H1 (cell line): ENCODE measurements around the gene PITPNM1. TPM values are rescaled to one million over a fixed set of nuclear protein-coding genes. Genes with fewer than 3 reads are reported as not detected.

ENCODE experiments used
- CTCF ChIA-PET: fragments of 300-600 bp; sonication (Branson Sonifier 250); formaldehyde crosslinking; loops from one replicate; lab custom pipeline; 2021; ENCODE audit not compliant: partially characterized antibody; lab: Charles Lee
- POLR2A ChIA-PET: fragments of 300-600 bp; sonication (Branson Sonifier 250); formaldehyde crosslinking; loops from one replicate; lab custom pipeline; 2021; ENCODE audit warnings: inconsistent platforms; ENCODE audit not compliant: partially characterized antibody; lab: Charles Lee
- DNase-seq, 2 experiments: peaks; one replicate each; pipeline versions ENCODE4 v3.0.0 to v3.0.0-alpha.2; 2010 to 2022; ENCODE audit warnings: low spot score in 2 of 2, low read depth in 1 of 2, mixed read lengths in 1 of 2
- FAIRE-seq: peaks from 2 replicates; lab custom pipeline; 2011; peaks lifted over from hg19 to GRCh38; lab: Jason Lieb, UNC
- H2AFZ ChIP-seq: 2 replicates; pipeline ENCODE4 v1.8.1; 2012; ENCODE audit warnings: low read length, inconsistent platforms
- H2AK5ac ChIP-seq: 2 replicates; pipeline ENCODE4 v1.6.1; 2013; ENCODE audit warnings: low read depth, low read length
- H2BK120ac ChIP-seq: replicated peaks from 2 replicates; pipeline ENCODE3; 2013; ENCODE audit warnings: low read depth, low read length, inconsistent platforms
- H2BK12ac ChIP-seq: 2 replicates; pipeline ENCODE4 v1.6.1; 2013; ENCODE audit warnings: low read depth, low read length
- H2BK15ac ChIP-seq: 2 replicates; pipeline ENCODE4 v1.6.1; 2013; ENCODE audit warnings: low read length
- H2BK20ac ChIP-seq: 2 replicates; pipeline ENCODE4 v1.6.1; 2013; ENCODE audit warnings: low read length
- H2BK5ac ChIP-seq: 2 replicates; pipeline ENCODE4 v1.6.1; 2013; ENCODE audit warnings: low read depth, low read length
- H3K14ac ChIP-seq: 2 replicates; pipeline ENCODE4 v1.6.1; 2013; ENCODE audit warnings: inconsistent platforms; ENCODE audit not compliant: insufficient read length
- H3K18ac ChIP-seq: 2 replicates; pipeline ENCODE4 v1.6.1; 2013; ENCODE audit warnings: low read length; ENCODE audit errors: extremely low read depth
- H3K23ac ChIP-seq: 2 replicates; pipeline ENCODE4 v1.6.1; 2013; ENCODE audit warnings: inconsistent platforms; ENCODE audit not compliant: insufficient read length
- H3K23me2 ChIP-seq: 2 replicates; pipeline ENCODE4 v1.6.1; 2013; ENCODE audit warnings: low read depth, low read length
- H3K27ac ChIP-seq: 2 replicates; pipeline ENCODE4 v1.6.1; 2011; ENCODE audit warnings: low read depth, low read length, inconsistent platforms
- H3K27me3 ChIP-seq, 4 experiments: replicated peaks in 1 of 4; 1 replicate in 1 of 4; 2 replicates in 3 of 4; pipeline versions ENCODE4 v1.6.1 to v1.8.1; 2011 to 2013; ENCODE audit warnings: low read length in 3 of 4, mild to moderate bottlenecking in 3 of 4, inconsistent platforms in 2 of 4, mixed read lengths in 2 of 4, moderate library complexity in 1 of 4; ENCODE audit not compliant: control insufficient read depth in 3 of 4, insufficient read depth in 3 of 4; ENCODE audit errors: extremely low read depth in 1 of 4
- H3K36me3 ChIP-seq, 4 experiments: 2 replicates each; pipeline versions ENCODE4 v1.6.1 to v1.8.1; 2011 to 2013; ENCODE audit warnings: mild to moderate bottlenecking in 4 of 4, low read length in 3 of 4, moderate library complexity in 2 of 4, control low read depth in 1 of 4, inconsistent platforms in 1 of 4; ENCODE audit not compliant: insufficient read depth in 4 of 4, control insufficient read depth in 2 of 4
- H3K4ac ChIP-seq: replicated peaks from 2 replicates; pipeline ENCODE3; 2013; ENCODE audit warnings: low read length, low read depth, mixed read lengths, inconsistent platforms; ENCODE audit not compliant: insufficient read length
- H3K4me1 ChIP-seq, 4 experiments: replicated peaks in 1 of 4; 1 replicate in 1 of 4; 2 replicates in 3 of 4; pipeline versions ENCODE4 v1.6.1 to v1.8.1; 2011 to 2013; ENCODE audit warnings: low read length in 3 of 4, inconsistent platforms in 2 of 4, mixed read lengths in 1 of 4; ENCODE audit not compliant: insufficient read depth in 4 of 4, control insufficient read depth in 3 of 4
- H3K4me2 ChIP-seq, 2 experiments: 2 replicates each; pipeline versions ENCODE4 v1.6.1 to v1.8.1; 2011 to 2013; ENCODE audit warnings: low read depth in 2 of 2, low read length in 2 of 2, control low read depth in 1 of 2, inconsistent platforms in 1 of 2, mild to moderate bottlenecking in 1 of 2; ENCODE audit not compliant: insufficient read depth in 1 of 2
- H3K4me3 ChIP-seq, 4 experiments: fragments of 200-600, 300-600 bp in 1 of 4; sonication (generic), shearing (Covaris generic), sonication (Bioruptor Twin) in 1 of 4; 2 replicates each; pipeline versions ENCODE4 v1.5.1 to v1.8.1; 2011 to 2016; ENCODE audit warnings: low read length in 4 of 4, low read depth in 3 of 4, control low read depth in 2 of 4, inconsistent platforms in 2 of 4, mild to moderate bottlenecking in 2 of 4, mixed read lengths in 1 of 4, moderate library complexity in 1 of 4; ENCODE audit not compliant: insufficient read depth in 2 of 4; ENCODE audit errors: extremely low read depth in 1 of 4
- H3K56ac ChIP-seq: replicated peaks from 2 replicates; pipeline ENCODE3; 2013; ENCODE audit warnings: low read depth, mild to moderate bottlenecking, mixed read lengths, low read length, inconsistent platforms; ENCODE audit not compliant: insufficient read length
- H3K79me1 ChIP-seq: 2 replicates; pipeline ENCODE4 v1.6.1; 2013; ENCODE audit warnings: low read depth, low read length, control low read depth
- H3K79me2 ChIP-seq, 2 experiments: 2 replicates each; pipeline versions ENCODE4 v1.6.1 to v1.8.1; 2012 to 2013; ENCODE audit warnings: low read length in 2 of 2, mild to moderate bottlenecking in 2 of 2, inconsistent platforms in 1 of 2; ENCODE audit not compliant: insufficient read depth in 2 of 2, control insufficient read depth in 1 of 2
- H3K9ac ChIP-seq, 4 experiments: replicated peaks in 1 of 4; 1 replicate in 1 of 4; 2 replicates in 3 of 4; pipeline versions ENCODE4 v1.6.1 to v1.8.1; 2011 to 2013; ENCODE audit warnings: low read depth in 3 of 4, low read length in 3 of 4, control low read depth in 2 of 4, mild to moderate bottlenecking in 2 of 4, moderate library complexity in 2 of 4, inconsistent platforms in 1 of 4; ENCODE audit errors: extremely low read depth in 1 of 4
- H3K9me3 ChIP-seq, 2 experiments: 2 replicates each; pipeline versions ENCODE4 v1.6.1 to v1.8.1; 2012 to 2013; ENCODE audit warnings: mild to moderate bottlenecking in 2 of 2, moderate library complexity in 2 of 2, control low read depth in 1 of 2, inconsistent platforms in 1 of 2, low read depth in 1 of 2, low read length in 1 of 2, mixed read lengths in 1 of 2; ENCODE audit not compliant: insufficient read depth in 2 of 2
- H4K20me1 ChIP-seq, 2 experiments: replicated peaks in 1 of 2; 2 replicates each; pipeline versions ENCODE3 to v1.8.1; 2011 to 2013; ENCODE audit warnings: inconsistent platforms in 2 of 2, low read length in 2 of 2, mild to moderate bottlenecking in 1 of 2; ENCODE audit not compliant: insufficient read depth in 2 of 2, control insufficient read depth in 1 of 2
- H4K5ac ChIP-seq: 2 replicates; pipeline ENCODE4 v1.6.1; 2013; ENCODE audit warnings: low read length, low read depth, mixed read lengths, inconsistent platforms; ENCODE audit not compliant: insufficient read length
- H4K8ac ChIP-seq: 2 replicates; pipeline ENCODE4 v1.8.0; 2013; ENCODE audit warnings: mild to moderate bottlenecking, moderate library complexity, low read length, inconsistent platforms; ENCODE audit not compliant: insufficient read depth; ENCODE audit errors: extremely low read depth
- H4K91ac ChIP-seq: replicated peaks from 2 replicates; pipeline ENCODE3; 2013; ENCODE audit warnings: low read length, mixed read lengths, inconsistent platforms; ENCODE audit not compliant: insufficient read length
- FOSL1 ChIP-seq: IDR thresholded peaks from 2 replicates; pipeline ENCODE4 v1.6.1; 2011; ENCODE audit warnings: mild to moderate bottlenecking, low read depth, low read length, moderate library complexity; ENCODE audit not compliant: insufficient read depth
- WGBS, 2 experiments: shearing (Covaris generic) in 1 of 2; methylation state at CpG; one replicate each; pipeline versions ENCODE4 v1.1.6 to v1.1.7; 2013 to 2015; ENCODE audit warnings: low lambda C conversion rate in 2 of 2, mixed read lengths in 2 of 2, inconsistent platforms in 1 of 2, low coverage in 1 of 2, missing lambda C conversion rate in 1 of 2; ENCODE audit not compliant: insufficient replicate concordance in 2 of 2, insufficient coverage in 1 of 2, insufficient read length in 1 of 2; ENCODE audit errors: extremely low coverage in 1 of 2, missing lambda C conversion rate in 1 of 2; 5-methylcytosine and 5-hydroxymethylcytosine counted together
- polyA plus RNA-seq, 7 experiments: library from polyadenylated mRNA; depleted of rRNA in 3 of 7; stranded (reverse) in 5 of 7; unstranded in 2 of 7; fragments of >200 nt in 5 of 7; fragments of 200-250 nt in 2 of 7; gene quantifications; 1 replicate in 5 of 7; 2 replicates in 1 of 7; 4 replicates in 1 of 7; pipeline versions ENCODE4 v1.2.1 to v1.2.3, GENCODE V29; 2011 to 2013; ENCODE audit warnings: missing spikeins in 2 of 7, mixed read lengths in 2 of 7
- total RNA-seq: library from RNA; stranded (reverse); fragmentation: NEBNext Ultra II Directional; extraction: Animal tissue kit (Norgen Biotek cat#: 25700); gene quantifications from 2 replicates; pipeline ENCODE4 v1.2.1, GENCODE V29; 2021
- TF ChIP-seq, protein P1 (sequence below), 3 experiments: IDR thresholded peaks; 1 replicate in 2 of 3; 2 replicates in 1 of 3; pipeline versions ENCODE4 v1.5.1 to v1.6.1; 2011; ENCODE audit warnings: low read length in 3 of 3, mild to moderate bottlenecking in 3 of 3, inconsistent platforms in 2 of 3, low read depth in 1 of 3, moderate library complexity in 1 of 3; ENCODE audit not compliant: insufficient read depth in 1 of 3; ENCODE audit errors: control extremely low read depth in 1 of 3

PITPNM1 gene
- total and polyA plus RNA-seq, 2 of the 8 experiments (the other 6 are each of a cell fraction or from before 2014, with no cell fraction given): 27.2 to 52.7 TPM

DNA sequence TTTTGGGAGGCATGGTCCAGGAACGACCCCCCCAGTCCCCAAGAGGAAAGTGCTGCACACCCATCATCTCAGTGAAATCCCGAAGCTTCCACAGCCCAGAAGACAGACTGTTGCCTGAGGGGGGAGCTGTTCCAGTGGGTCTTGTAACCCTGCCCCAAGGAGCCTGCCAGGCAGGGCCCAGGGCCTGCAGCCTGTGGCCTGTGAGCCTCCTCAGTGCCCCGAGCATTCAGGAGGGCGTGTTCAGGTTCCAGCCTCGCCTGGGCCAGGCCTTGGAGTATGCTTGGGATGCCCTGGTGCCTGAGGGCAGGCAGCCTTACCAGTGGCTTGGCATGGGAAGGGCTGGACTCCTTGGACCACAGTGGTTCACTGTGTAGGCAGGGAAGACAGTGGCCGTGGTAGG lies 36.0 kb upstream of the PITPNM1 start:
- no peaks in the 10 kb centered on the region for H3K79me2 ChIP-seq
- H4K91ac ChIP-seq: no peak overlapping the region
- H3K27ac ChIP-seq: no peak overlapping the region
- no peaks in the 10 kb centered on the region; a peak in 1 of 7 replicates for H3K27me3 ChIP-seq
- peak overlapping the region; percentile 54 for H2BK120ac ChIP-seq
- H3K23me2 ChIP-seq: no peaks in the 10 kb centered on the region
- H4K5ac ChIP-seq: no peak overlapping the region
- no peaks in the 10 kb centered on the region for H3K36me3 ChIP-seq
- no peak overlapping the region for H3K4me2 ChIP-seq
- TF ChIP-seq FOSL1: no peak
- TF ChIP-seq, protein P1, sequence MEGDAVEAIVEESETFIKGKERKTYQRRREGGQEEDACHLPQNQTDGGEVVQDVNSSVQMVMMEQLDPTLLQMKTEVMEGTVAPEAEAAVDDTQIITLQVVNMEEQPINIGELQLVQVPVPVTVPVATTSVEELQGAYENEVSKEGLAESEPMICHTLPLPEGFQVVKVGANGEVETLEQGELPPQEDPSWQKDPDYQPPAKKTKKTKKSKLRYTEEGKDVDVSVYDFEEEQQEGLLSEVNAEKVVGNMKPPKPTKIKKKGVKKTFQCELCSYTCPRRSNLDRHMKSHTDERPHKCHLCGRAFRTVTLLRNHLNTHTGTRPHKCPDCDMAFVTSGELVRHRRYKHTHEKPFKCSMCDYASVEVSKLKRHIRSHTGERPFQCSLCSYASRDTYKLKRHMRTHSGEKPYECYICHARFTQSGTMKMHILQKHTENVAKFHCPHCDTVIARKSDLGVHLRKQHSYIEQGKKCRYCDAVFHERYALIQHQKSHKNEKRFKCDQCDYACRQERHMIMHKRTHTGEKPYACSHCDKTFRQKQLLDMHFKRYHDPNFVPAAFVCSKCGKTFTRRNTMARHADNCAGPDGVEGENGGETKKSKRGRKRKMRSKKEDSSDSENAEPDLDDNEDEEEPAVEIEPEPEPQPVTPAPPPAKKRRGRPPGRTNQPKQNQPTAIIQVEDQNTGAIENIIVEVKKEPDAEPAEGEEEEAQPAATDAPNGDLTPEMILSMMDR (IDR thresholded peaks at IDR 0.05; ENCODE audit: control extremely low read depth in 1 of 3, insufficient read depth in 1 of 3, low read depth in 1 of 3, low read length in 3 of 3): peak; percentile 4 to 38 (median 9); a peak in 3 of 4 replicates
- TF ChIP-seq, all 59 proteins: peak for 1
- POLR2A ChIA-PET: no interaction called here
- no peak for DNase-seq
- Histone ChIP-seq H3K4me1 (peaks cover 0 to 5% (median 0%) of the 10 kb centered on the region in 4 experiments; a peak in 2 of 7 replicates), H3K4ac (no peak overlapping the region), H3K4me3 (no peak overlapping the region), H2BK12ac (no peak overlapping the region), H4K8ac (peak overlapping the region; percentile 53; the same call in 1 of the 2 replicates), H3K9me3 (peaks cover 5 to 6% of the 10 kb centered on the region in 2 experiments; a peak in 2 of 4 replicates), H2AK5ac (no peak overlapping the region), H2BK20ac (peak overlapping the region; percentile 32; the same call in 1 of the 2 replicates), H3K56ac (no peak overlapping the region), H4K20me1 (no peaks in the 10 kb centered on the region), H3K9ac (no peak overlapping the region), H3K79me1 (no peaks in the 10 kb centered on the region), H2AFZ (no peak overlapping the region), H3K14ac (no peak overlapping the region), H3K23ac (no peak overlapping the region), H2BK5ac (no peak overlapping the region), H3K18ac (no peak overlapping the region), H2BK15ac (no peak overlapping the region)
- WGBS, 2 experiments: 79% methylated on average over 6 of the region's 6 CpGs; no CpG with 5 or more reads in 1 of the 2 experiments
- no peak for FAIRE-seq
- CTCF ChIA-PET: interaction anchor here (1.1 to 3.3 kb wide), 6 partner anchors 11 to 66 kb away, joined by 3 to 11 read pairs (median 4); no protein-coding TSS in a partner anchor
